HepG2 (cell line): ENCODE measurements around the gene ACP7. TPM values are rescaled to one million over a fixed set of nuclear protein-coding genes. Genes with fewer than 3 reads are reported as not detected.
A peak's percentile ranks its signal among the peaks of the same experiment; 100 is the strongest.

Experiments used
- ARHGAP35 ChIP-seq: sonication (generic); formaldehyde crosslinking; IDR thresholded peaks from 2 replicates; pipeline ENCODE4 v1.9.0; 2022; ENCODE audit warnings: mild to moderate bottlenecking, inconsistent platforms, moderate library complexity, missing genetic modification reagents, borderline replicate concordance
- CBX5 ChIP-seq: sonication (generic); formaldehyde crosslinking; IDR thresholded peaks from 2 replicates; pipeline ENCODE4 v1.4.0; 2020; ENCODE audit warnings: missing genetic modification reagents, borderline replicate concordance
- CREM ChIP-seq, 2 experiments: sonication (generic) in 1 of 2; formaldehyde crosslinking in 1 of 2; IDR thresholded peaks; 2 replicates each; pipeline versions ENCODE4 v1.4.0 to v1.6.1; 2016 to 2020; ENCODE audit warnings: antibody characterized with exemption in 1 of 2, mild to moderate bottlenecking in 1 of 2, missing genetic modification reagents in 1 of 2
- HCFC1 ChIP-seq: fragments of 150-350 bp; IDR thresholded peaks from 2 replicates; pipeline ENCODE4 v1.6.1; 2014; ENCODE audit warnings: low read depth, low read length
- PAF1 ChIP-seq: IDR thresholded peaks from 2 replicates; pipeline ENCODE4 v1.6.1; 2016; ENCODE audit warnings: missing genetic modification reagents, missing compliant biosample characterization
- PCBP2 ChIP-seq: fragments of 200-400 bp; formaldehyde crosslinking; optimal IDR thresholded peaks from 2 replicates; pipeline ENCODE3; 2018; ENCODE audit warnings: low read length, low read depth; ENCODE audit not compliant: poor library complexity, severe bottlenecking
- POLR2A ChIP-seq, 2 experiments: IDR thresholded peaks; 2 replicates each; pipeline ENCODE4 v1.6.1; 2011; ENCODE audit warnings: low read depth in 2 of 2, low read length in 2 of 2, mild to moderate bottlenecking in 1 of 2, moderate library complexity in 1 of 2; ENCODE audit not compliant: insufficient read depth in 1 of 2
- SYNCRIP ChIP-seq: fragments of 200-400 bp; formaldehyde crosslinking; IDR thresholded peaks from 2 replicates; pipeline ENCODE4 v1.6.1; 2018; ENCODE audit warnings: mild to moderate bottlenecking, low read depth, low read length; ENCODE audit not compliant: insufficient read depth
- TCF7 ChIP-seq: sonication (generic); IDR thresholded peaks from 2 replicates; pipeline ENCODE4 v1.6.1; 2016; ENCODE audit warnings: antibody characterized with exemption, low read depth
- TEAD3 ChIP-seq: optimal IDR thresholded peaks from 2 replicates; pipeline ENCODE3; 2016; ENCODE audit warnings: borderline replicate concordance
- YEATS4 ChIP-seq: sonication (generic); formaldehyde crosslinking; IDR thresholded peaks from 2 replicates; pipeline ENCODE4 v1.4.0; 2020; ENCODE audit warnings: missing genetic modification reagents, borderline replicate concordance
- ZNF331 ChIP-seq: sonication (generic); formaldehyde crosslinking; IDR thresholded peaks from 2 replicates; pipeline ENCODE4 v1.4.0; 2020; ENCODE audit warnings: missing genetic modification reagents
- ZNF724P ChIP-seq: sonication (generic); formaldehyde crosslinking; IDR thresholded peaks from 2 replicates; pipeline ENCODE4 v1.8.0; 2022; ENCODE audit warnings: missing genetic modification reagents, borderline replicate concordance
- ZNF891 ChIP-seq: sonication (generic); formaldehyde crosslinking; IDR thresholded peaks from 2 replicates; pipeline ENCODE4 v1.5.0; 2020; ENCODE audit warnings: mild to moderate bottlenecking, missing genetic modification reagents
- ZSCAN22 ChIP-seq: sonication (generic); formaldehyde crosslinking; IDR thresholded peaks from 2 replicates; pipeline ENCODE4 v1.4.0; 2020; ENCODE audit warnings: mild to moderate bottlenecking, missing genetic modification reagents
- polyA plus RNA-seq, 8 experiments: library from polyadenylated mRNA; depleted of rRNA in 3 of 8; stranded (reverse) in 7 of 8; unstranded in 1 of 8; fragments of >200 nt; fragmentation: Illumina TruSeq in 4 of 8; extraction: Trizol in 4 of 8; gene quantifications; 2 replicates each; pipeline versions ENCODE4 v1.2.1 to v1.2.3, GENCODE V29; 2011 to 2016; ENCODE audit warnings: low read depth in 4 of 8, missing spikeins in 1 of 8, mixed read lengths in 1 of 8; ENCODE audit not compliant: insufficient read depth in 1 of 8
- total RNA-seq, 5 experiments: library from RNA; depleted of rRNA; stranded (reverse); fragments of >200 nt; fragmentation: Illumina TruSeq; extraction: Trizol; gene quantifications; 2 replicates each; pipeline ENCODE4 v1.2.3, GENCODE V29; 2016; ENCODE audit warnings: low read depth in 1 of 5
- TF ChIP-seq, protein P1 (sequence below): sonication (generic); formaldehyde crosslinking; IDR thresholded peaks from 2 replicates; pipeline ENCODE4 v1.5.1; 2020; ENCODE audit warnings: mild to moderate bottlenecking, missing genetic modification reagents, borderline replicate concordance
- TF ChIP-seq, protein P2 (sequence below): sonication (generic); formaldehyde crosslinking; IDR thresholded peaks from 2 replicates; pipeline ENCODE4 v1.4.0; 2020; ENCODE audit warnings: mild to moderate bottlenecking, missing genetic modification reagents
- TF ChIP-seq, protein P3 (sequence below): sonication (generic); formaldehyde crosslinking; conservative IDR thresholded peaks from 2 replicates; pipeline ENCODE4 v1.8.0; 2022; ENCODE audit warnings: mild to moderate bottlenecking, moderate library complexity, missing genetic modification reagents
- TF ChIP-seq, protein P4 (sequence below), 2 experiments: fragments of 450-650 bp in 1 of 2; sonication (generic) in 1 of 2; formaldehyde crosslinking; IDR thresholded peaks; 2 replicates each; pipeline versions ENCODE4 v1.5.0 to v1.8.0; 2020 to 2022; ENCODE audit warnings: mild to moderate bottlenecking in 1 of 2, missing genetic modification reagents in 1 of 2
- TF ChIP-seq, protein P5 (sequence below): sonication (generic); formaldehyde crosslinking; IDR thresholded peaks from 2 replicates; pipeline ENCODE4 v1.8.1; 2023; ENCODE audit warnings: mild to moderate bottlenecking, inconsistent platforms, moderate library complexity, missing genetic modification reagents, borderline replicate concordance
- TF ChIP-seq, protein P6 (sequence below): sonication (generic); formaldehyde crosslinking; IDR thresholded peaks from 2 replicates; pipeline ENCODE4 v1.4.0; 2020; ENCODE audit warnings: missing genetic modification reagents

Gene ACP7
- total and polyA plus RNA-seq, 2 of the 13 experiments (the other 11 are each of a cell fraction or from before 2014, with no cell fraction given) = not detected

DNA sequence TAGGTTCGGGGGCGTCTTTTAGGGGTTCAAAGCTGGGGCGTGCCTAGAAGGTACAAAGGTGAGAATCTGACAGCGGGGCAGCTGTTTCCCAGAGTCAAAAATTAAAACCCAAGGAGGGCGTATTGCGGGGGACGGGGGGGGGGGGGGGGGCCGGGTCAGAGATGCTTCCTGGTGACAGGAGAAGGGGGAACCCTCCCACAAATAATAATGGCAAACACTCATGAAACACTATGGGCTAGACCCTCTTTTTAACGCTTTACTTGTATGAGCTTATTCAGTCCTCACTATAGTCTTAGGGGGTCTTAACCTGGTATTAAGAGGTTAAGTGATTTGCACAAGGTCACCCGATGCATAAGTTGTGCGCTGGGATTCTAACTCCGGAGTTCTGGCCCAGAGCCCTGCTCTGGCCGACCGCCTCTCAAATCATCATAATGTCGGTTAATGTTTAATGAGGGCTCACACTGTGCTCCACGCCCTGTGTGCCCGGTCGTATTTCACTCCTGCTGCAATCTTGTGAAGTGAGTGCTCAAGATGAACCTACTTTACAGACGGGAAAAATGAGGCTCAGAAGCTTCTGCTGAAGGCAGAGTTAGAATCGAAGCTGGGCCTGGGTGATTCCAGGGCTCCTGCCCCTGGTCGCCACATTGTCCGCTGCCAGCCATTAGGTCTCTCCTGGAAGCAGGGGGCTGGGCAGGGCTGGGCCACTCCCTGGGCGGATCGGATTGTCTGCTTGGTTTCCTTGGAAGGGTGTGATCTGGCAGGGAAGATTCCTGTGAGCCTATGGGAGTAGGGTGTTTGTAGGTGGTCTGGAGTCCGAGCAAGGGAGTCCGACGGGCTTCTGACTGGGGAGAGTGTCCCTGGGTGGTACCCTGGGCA is 42.4 kb downstream of the ACP7 start (continued):
- TF ChIP-seq, protein P1, sequence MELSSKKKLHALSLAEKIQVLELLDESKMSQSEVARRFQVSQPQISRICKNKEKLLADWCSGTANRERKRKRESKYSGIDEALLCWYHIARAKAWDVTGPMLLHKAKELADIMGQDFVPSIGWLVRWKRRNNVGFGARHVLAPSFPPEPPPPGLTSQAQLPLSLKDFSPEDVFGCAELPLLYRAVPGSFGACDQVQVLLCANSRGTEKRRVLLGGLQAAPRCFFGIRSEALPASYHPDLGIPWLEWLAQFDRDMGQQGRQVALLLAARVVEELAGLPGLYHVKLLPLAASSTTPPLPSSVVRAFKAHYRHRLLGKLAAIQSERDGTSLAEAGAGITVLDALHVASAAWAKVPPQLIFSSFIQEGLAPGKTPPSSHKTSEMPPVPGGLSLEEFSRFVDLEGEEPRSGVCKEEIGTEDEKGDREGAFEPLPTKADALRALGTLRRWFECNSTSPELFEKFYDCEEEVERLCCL = no peak
- TF ChIP-seq SYNCRIP (no peak), HCFC1 (no peak), PAF1 (CRISPR knock-in tag) (no peak), CREM (IDR thresholded peaks at IDR 0.05) (peak; percentile 4; the same call in 1 of the 2 replicates), CREM (CRISPR knock-in tag; IDR thresholded peaks at IDR 0.05) (no peak), ZNF724P (CRISPR knock-in tag) (0 out of 2 replicates have a peak, but pooled peaks have one; percentile 62), PCBP2 (no peak), ZNF331 (peak; percentile 71; the same call in 1 of the 2 replicates), ARHGAP35 (CRISPR knock-in tag) (no peak), TCF7 (no peak), TEAD3 (CRISPR knock-in tag) (peak; percentile 29), POLR2A (IDR thresholded peaks at IDR 0.05; ENCODE audit: insufficient read depth in 1 of 2, low read depth in 2 of 2, low read length in 2 of 2) (peak; percentile 56 to 64; a peak in 2 of 4 replicates), ZSCAN22 (CRISPR knock-in tag) (no peak), ZNF891 (CRISPR knock-in tag) (0 out of 2 replicates have a peak, but pooled peaks have one; percentile 32), CBX5 (CRISPR knock-in tag) (no peak; the same call in 1 of the 2 replicates), YEATS4 (CRISPR knock-in tag) (peak; percentile 2; the same call in 1 of the 2 replicates)
- TF ChIP-seq, protein P2, sequence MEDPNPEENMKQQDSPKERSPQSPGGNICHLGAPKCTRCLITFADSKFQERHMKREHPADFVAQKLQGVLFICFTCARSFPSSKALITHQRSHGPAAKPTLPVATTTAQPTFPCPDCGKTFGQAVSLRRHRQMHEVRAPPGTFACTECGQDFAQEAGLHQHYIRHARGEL = no peak
- TF ChIP-seq, protein P3, sequence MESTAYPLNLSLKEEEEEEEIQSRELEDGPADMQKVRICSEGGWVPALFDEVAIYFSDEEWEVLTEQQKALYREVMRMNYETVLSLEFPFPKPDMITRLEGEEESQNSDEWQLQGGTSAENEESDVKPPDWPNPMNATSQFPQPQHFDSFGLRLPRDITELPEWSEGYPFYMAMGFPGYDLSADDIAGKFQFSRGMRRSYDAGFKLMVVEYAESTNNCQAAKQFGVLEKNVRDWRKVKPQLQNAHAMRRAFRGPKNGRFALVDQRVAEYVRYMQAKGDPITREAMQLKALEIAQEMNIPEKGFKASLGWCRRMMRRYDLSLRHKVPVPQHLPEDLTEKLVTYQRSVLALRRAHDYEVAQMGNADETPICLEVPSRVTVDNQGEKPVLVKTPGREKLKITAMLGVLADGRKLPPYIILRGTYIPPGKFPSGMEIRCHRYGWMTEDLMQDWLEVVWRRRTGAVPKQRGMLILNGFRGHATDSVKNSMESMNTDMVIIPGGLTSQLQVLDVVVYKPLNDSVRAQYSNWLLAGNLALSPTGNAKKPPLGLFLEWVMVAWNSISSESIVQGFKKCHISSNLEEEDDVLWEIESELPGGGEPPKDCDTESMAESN (CRISPR knock-in tag) = 0 out of 2 replicates have a peak, but pooled peaks have one; percentile 27
- TF ChIP-seq, protein P4, sequence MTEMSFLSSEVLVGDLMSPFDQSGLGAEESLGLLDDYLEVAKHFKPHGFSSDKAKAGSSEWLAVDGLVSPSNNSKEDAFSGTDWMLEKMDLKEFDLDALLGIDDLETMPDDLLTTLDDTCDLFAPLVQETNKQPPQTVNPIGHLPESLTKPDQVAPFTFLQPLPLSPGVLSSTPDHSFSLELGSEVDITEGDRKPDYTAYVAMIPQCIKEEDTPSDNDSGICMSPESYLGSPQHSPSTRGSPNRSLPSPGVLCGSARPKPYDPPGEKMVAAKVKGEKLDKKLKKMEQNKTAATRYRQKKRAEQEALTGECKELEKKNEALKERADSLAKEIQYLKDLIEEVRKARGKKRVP (CRISPR knock-in tag; IDR thresholded peaks at IDR 0.05) = peak in 1 of 2 experiments; percentile 67; a peak in 1 of 4 replicates
- TF ChIP-seq, protein P5, sequence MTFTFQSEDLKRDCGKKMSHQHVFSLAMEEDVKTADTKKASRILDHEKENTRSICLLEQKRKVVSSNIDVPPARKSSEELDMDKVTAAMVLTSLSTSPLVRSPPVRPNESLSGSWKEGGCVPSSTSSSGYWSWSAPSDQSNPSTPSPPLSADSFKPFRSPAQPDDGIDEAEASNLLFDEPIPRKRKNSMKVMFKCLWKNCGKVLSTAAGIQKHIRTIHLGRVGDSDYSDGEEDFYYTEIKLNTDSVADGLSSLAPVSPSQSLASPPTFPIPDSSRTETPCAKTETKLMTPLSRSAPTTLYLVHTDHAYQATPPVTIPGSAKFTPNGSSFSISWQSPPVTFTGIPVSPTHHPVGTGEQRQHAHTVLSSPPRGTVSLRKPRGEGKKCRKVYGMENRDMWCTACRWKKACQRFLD (CRISPR knock-in tag) = no peak
- TF ChIP-seq, protein P6, sequence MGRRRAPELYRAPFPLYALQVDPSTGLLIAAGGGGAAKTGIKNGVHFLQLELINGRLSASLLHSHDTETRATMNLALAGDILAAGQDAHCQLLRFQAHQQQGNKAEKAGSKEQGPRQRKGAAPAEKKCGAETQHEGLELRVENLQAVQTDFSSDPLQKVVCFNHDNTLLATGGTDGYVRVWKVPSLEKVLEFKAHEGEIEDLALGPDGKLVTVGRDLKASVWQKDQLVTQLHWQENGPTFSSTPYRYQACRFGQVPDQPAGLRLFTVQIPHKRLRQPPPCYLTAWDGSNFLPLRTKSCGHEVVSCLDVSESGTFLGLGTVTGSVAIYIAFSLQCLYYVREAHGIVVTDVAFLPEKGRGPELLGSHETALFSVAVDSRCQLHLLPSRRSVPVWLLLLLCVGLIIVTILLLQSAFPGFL (CRISPR knock-in tag) = no peak
